ENCODE results near the gene IL13RA1. TPM values are rescaled to one million over a fixed set of nuclear protein-coding genes. Genes with fewer than 3 reads are reported as not detected.

IL13RA1 gene
- total RNA-seq: 16.9 and 23.5 TPM in 2 replicates

DNA sequence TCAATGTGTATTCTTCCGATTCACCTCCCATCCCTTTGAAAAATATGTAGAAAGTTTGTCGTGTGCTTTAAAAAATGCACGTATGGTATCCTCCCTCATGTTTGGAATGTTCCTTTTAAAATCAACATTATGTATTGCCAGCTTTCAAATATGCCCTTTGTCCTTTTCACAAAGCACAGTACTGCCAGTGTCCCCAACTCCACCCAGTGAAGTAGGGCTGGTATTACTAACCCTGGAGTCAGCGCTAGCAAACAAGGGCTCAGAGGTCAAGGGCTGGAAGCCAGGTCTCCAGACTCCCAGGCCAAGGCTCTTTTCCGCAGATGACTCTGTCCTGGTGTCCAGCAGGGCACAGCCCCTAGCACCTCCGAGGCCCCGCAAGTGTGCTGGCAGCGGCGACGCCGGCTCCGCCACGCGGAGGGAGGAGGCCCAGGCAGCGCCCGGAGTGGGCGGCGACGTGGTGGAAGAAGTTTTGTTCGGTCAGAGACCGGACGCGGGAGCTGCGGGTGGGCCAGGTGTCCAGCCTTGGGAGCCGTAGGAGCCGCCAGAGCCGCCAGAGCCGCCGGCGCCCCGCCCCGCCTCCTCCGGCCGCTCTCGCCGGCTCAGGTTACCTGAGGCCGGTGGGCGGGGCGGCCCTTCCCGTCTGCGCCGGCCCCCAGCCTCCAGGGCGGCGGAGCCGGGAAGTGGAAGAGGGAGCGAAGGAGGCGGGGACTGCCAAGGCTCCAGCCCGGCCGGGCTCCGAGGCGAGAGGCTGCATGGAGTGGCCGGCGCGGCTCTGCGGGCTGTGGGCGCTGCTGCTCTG, at the start of gene IL13RA1:
Gene IL13RA1 (plus strand): TSS at position 720 of the 799 bp plus-strand sequence. CDS start 33 bp downstream, at position 753.

DNA sequence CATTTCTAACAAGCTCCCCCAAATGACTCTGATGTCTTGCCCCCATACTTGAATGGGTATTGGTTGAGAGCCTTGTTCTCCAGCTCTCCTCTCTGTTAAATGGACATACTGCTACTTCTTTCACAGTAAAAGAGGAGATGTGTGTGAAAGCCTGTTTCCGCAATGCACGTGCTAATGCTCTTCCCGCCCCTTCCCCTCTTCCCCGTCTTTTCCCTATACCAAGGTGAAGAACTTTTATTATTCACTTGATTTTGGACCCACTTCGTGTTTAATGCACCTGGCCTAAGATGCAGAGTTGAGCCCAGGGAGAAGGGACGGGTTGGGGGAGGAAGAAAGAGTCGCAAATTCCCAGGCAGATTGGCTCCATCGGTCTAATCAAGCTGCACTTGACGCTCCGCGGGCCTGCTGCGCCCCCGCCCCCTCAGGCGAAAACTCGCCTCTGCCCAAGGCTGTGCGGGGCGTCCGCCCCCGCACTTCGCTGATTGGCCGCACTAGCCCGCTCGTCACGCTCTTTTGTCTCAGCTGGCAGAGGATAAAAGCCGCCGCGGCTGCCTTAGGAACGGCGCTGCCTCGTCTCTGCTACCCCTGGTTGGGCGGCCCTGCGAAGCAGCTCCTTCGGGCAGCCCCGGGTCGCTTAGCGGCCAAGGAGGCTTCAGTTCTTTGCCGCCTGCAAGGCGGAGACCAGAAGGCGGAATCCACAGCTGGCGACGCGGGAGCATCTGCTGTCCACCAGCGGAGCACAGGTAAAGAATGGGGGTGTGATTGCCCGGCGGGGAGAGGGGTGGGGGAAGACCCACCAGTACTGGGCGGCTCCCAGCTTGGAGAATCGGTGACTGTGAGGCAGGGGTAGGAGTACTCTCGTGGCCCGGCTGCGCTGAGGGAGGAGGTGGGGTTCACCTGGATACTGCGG, 96.1 kb downstream of the IL13RA1 start, which contains the start of gene ZCCHC12:
Gene ZCCHC12 (plus strand): TSS at position 562 of the 910 bp plus-strand sequence. CDS start 1,421 bp downstream, outside the sequence.

Small RNA genes lying within 50 kb of the gene (small RNA-seq; reads per million reads assigned to genes)
- not detected for gene RF00566

Other genes starting within 250 kb of the IL13RA1 start
- 1.6 TPM in 2 replicates for gene DOCK11, start 231.8 kb upstream of the IL13RA1 start, total RNA-seq
- under 0.01 TPM in 1 of 2 replicates, not detected in the other for gene ZCCHC12, start 96.2 kb downstream of the IL13RA1 start, total RNA-seq
- gene LONRF3, start 247.0 kb downstream of the IL13RA1 start, total RNA-seq: not detected in 2 replicates

Measured in placental epithelial cell (primary cell).